Measurements from ENCODE around the gene TRAF5.
"Not testable (repeated sequence)": the region's sequence is repeated elsewhere in the genome, so short reads cannot be mapped to it uniquely, and the experiment has no call there.

Gene TRAF5

DNA sequence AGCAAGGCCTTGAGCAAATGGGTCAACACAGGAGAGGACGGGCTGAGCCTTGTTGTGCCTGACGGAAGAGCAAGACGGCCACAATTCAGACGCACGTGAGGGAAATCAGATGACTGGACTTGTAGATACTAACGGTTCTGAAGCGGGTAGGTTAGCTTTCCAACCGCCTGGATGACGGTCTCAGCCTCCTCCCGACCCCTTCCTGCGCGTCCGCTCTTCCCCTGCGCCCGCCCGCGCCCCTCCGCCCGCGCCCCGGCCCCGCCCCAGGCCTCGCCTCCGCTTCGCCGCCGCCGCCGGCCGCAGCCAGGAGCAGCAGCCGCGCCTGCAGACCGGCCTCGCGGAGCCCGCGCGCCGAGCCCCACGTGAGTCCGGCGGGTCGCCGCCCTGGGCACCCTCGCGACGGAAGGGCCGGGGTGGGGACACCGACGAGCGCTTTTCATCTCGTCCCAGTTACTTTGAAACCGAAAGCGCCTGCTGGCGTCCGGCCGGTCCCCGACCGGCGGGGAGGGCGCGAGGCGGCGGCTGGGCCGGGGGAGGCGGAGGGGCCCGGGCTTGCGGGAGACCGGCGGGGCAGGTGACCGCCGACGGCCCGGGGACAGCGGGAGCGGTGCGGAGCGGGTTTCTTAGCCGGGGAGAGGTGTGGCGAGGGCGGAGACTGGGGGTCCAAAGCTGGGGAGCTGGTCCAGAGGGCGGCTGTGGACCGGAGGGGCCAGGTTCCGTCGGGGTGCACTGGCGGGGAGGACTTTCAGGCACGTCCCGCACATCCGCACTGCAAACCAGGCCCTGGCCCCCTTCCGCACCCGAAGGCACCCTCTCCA is at the start of gene TRAF5:
Gene TRAF5, plus strand, starts transcription at position 306 of the 818 bp plus-strand sequence. CDS start 26,407 bp downstream, outside the sequence.
- H3K27ac ChIP-seq = peak within 1 kb of the TSS; percentile 69 to 95 (median 86)
- H3K4me3 ChIP-seq = peak within 1 kb of the TSS; percentile 65 to 94 (median 77)

GRCh38 chr1:211279340-211279739 is 47.3 kb upstream of the TRAF5 start:
- H3K4me3 ChIP-seq = no peak overlapping the region
- H3K27ac ChIP-seq = no peak overlapping the region

DNA sequence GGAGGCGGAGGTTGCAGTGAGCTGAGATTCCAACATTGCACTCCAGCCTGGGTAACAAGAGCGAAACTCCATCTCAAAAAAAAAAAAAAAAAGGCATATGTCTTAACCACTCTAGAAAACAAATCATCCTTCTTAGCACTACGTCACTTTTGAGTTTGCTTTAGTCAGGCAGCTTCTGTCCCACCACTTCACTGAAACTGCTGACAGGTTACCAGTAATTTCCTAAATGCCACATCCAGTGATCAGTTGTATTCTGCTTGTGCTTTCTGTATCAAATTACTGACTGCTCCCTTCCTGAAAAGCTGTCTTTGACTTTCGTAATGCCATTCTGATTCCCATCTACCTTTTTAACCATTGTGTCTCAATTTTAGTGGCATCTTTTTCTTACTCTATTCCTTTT is 45.7 kb upstream of the TRAF5 start:
- H3K27ac ChIP-seq = no peak overlapping the region
- H3K4me3 ChIP-seq = no peak overlapping the region

DNA sequence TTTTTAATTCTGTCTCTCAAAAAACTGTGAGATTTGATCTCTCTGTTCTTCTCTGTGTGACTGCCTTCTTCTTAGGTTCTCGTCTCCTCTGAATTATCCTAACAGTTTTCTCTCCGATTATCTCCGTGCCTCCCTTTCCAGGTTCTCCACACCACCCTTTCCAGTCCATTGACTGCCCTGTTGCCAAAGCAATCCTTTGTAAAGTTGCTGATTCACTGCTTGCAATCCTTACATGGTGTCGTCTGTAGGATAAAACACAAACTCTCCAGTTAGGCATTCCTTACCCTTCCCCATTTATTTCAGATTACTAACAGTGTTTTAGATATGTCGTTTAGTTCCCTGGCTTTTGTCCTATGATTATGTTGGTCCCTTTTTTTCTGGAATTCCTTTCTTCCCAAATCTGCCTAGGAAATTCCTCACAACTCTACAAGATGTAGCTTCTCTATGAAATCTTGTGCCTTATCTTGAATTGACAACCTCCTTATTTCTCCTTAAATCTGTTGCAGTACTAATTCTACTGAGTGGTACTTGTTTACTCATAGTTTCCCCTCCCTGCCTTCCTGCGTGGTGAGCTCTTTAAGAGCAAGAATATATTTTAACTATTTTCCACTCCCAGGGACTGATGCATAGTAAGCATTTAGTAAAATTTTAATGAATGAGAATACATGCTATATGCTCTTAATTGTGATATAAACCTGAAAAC is 45.2 kb upstream of the TRAF5 start:
- H3K4me3 ChIP-seq = no peak overlapping the region
- no peak overlapping the region for H3K27ac ChIP-seq

GRCh38 chr1:211282023-211282373 is 44.6 kb upstream of the TRAF5 start:
- H3K4me3 ChIP-seq = no peak overlapping the region
- no peak overlapping the region for H3K27ac ChIP-seq

DNA sequence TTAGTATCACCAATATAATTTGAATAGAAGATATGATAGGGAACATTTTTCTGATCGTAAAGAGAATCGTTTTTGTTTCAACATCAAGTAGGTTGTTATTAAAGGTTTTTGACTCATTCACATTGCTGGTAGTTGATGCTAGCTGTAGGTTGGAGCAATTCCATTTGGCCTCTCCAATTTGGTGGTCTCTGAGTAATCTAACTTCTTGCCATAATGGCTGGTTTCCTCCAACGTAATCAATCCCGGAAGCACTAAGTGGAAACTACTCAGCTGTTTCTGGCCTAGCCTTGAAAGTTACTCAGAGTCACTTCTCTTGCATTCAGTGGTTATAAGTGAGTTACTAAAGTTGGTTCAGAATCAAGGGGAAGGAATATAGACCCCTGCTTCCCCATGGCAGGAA is 41.4 kb upstream of the TRAF5 start:
- no peak overlapping the region for H3K27ac ChIP-seq

GRCh38 chr1:211287218-211287617 is 39.4 kb upstream of the TRAF5 start:
- H3K4me3 ChIP-seq = no peak overlapping the region
- H3K27ac ChIP-seq = no peak overlapping the region

More for the DNA sequence above, 41.4 kb upstream of the TRAF5 start:
- H3K4me3 ChIP-seq = no peak overlapping the region

GRCh38 chr1:211292411-211292810 is 34.2 kb upstream of the TRAF5 start:
- Histone ChIP-seq H3K27ac (no peak overlapping the region), H3K4me3 (no peak overlapping the region)

GRCh38 chr1:211296396-211296795 is 30.2 kb upstream of the TRAF5 start:
- no peak overlapping the region for H3K4me3 ChIP-seq
- H3K27ac ChIP-seq = no peak overlapping the region

DNA sequence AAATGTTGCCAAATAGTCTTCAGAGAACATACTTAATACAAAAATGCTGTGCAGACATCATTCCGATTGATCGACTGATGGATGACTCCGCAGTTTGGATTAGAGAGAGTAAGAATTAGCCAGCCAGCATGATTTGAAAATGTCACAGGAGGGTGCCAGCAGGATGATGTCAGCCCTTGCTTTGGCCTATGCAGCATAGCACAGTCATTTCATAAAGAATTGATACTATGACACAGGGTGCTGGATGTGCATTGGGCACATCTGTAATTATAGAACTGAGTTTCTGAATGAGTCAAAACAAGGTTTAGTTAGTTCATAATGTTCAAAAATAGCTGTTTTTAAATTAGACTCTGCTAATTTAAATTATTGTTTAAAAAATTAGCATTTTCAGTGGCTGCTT is 21.6 kb upstream of the TRAF5 start:
- H3K27ac ChIP-seq = no peak overlapping the region
- H3K4me3 ChIP-seq = no peak overlapping the region

DNA sequence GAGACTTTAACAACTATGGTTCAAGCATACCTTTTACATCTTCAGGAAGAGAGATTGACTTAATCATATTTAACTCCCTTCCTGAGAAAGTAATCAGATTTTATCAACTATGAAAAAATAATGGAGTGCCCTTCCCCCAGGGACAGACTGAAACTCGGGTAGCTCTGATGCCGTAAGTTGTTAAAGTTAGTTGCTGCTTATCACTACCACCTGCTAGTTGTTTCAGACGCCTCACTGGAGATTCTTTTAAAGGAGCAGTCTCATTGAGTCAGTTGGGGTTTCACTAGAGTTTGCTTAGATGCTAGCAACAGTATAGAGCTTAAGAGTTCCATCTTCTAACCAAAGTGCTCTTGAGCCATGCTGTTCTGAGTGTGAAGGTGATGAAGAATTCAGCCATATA is 17.0 kb upstream of the TRAF5 start:
- H3K4me3 ChIP-seq = no peak overlapping the region
- no peak overlapping the region for H3K27ac ChIP-seq

DNA sequence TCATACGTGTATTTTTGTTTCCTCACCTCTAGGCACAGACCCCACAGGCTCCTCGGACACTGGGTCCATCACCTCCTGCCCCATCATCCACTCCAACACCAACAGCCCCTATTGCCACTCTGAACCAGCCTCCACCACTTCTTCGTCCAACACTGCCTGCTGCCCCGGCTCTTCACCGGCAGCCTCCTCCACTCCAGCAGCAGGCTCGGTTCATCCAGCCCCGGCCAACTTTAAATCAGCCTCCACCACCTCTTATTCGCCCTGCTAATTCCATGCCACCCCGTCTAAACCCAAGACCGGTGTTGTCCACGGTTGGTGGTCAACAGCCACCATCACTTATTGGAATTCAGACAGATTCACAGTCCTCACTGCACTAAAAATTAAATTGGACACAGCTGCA is 13.2 kb upstream of the TRAF5 start:
- no peak overlapping the region for H3K4me3 ChIP-seq
- H3K27ac ChIP-seq = no peak overlapping the region

- Histone ChIP-seq H3K27ac (no peak overlapping the region), H3K4me3 (no peak overlapping the region)
Measured at GRCh38 chr1:211318576-211319280, 7.9 kb upstream of the TRAF5 start.

GRCh38 chr1:211319892-211320291 is 6.7 kb upstream of the TRAF5 start:
- H3K4me3 ChIP-seq = no peak overlapping the region
- no peak overlapping the region for H3K27ac ChIP-seq

GRCh38 chr1:211320980-211321379 is 5.7 kb upstream of the TRAF5 start:
- H3K27ac ChIP-seq = no peak overlapping the region
- H3K4me3 ChIP-seq = no peak overlapping the region

GRCh38 chr1:211321646-211322045 is 5.0 kb upstream of the TRAF5 start:
- not testable (repeated sequence) for H3K27ac ChIP-seq, H3K4me3 ChIP-seq

DNA sequence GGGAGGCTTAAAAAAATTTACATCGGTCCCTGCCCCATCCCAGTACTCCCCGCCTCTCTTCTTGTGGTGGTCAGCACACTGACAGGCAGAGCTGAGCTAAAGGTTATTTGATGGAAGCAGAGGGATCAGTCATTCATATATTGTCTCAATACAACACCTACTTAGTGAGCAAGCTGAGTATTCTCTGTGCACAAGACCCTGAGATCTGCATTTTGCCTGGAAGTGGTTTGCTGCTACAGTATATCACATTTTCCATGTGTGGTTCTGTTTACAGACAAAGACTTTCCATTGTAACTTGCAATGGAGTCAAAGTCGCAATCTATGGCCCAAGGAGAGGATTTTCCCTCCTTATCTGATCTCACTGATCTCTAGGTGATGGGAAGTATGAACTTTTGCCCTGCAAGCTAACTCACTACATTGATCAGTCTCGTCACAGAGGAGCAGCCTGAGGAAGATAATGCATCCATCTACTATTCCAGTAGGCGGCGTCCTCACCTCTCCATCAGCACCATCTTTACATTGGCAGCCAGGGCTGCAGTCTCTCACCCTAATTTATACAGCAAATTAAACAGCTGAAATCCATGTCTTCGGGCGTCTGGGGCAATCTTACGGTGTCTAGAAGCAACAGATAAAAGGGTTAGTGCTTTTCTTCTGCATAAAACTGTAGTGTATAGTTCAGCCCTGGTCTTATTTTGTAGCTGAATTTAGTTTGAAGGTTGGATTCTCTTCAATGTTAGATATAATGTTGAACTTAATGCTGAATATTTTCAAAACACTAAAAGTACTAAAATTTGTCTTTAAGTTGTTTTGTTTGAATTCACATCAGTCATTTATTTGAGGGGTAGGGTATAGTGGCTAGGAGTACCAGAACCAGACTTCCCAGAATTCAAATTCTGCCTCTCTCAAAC is 3.2 kb upstream of the TRAF5 start:
- Histone ChIP-seq H3K4me3 (no peak overlapping the region), H3K27ac (no peak overlapping the region)

DNA sequence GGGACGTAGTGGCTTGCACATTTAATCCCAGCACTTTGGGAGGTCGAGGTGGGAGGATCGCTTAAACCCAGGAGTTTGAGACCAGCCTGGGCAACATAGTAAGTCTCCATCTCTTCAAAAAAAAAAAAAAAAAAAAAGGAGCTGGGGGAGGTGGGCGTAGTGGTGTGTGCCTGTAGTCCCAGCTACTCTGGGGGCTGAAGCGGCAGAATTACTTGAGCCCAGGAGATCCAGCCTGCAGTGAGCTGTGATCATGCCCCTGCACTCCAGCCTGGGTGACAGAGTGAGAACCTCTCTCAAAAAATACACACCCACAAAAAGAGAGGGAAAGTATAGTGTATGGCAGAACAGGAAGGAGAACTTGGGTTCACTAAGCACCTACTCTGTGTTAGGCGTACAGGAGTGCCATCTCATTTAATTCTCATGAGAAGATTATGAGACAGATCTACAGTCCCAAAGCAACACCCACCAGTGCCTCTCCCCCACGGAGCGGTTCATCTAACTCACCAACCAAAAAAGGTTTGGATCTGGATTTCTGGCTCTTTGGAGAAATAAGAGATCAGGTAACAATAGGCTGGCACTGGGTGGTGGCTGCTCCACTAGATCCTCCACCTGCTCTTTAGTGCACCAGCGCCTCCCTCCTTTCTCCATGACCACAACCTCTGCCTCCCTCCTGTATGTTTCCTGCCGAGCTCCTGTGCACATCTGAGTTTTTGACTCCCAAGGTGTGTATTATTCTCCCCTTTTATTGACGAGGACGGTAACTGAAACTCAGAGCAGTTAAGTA is 1.4 kb upstream of the TRAF5 start:
- no peak overlapping the region for H3K27ac ChIP-seq

GRCh38 chr1:211326140-211326527 is 499 bp upstream of the TRAF5 start:
- H3K27ac ChIP-seq = peak overlapping the region in 19 of 21 experiments; percentile 21 to 95 (median 86)
- peak overlapping the region; percentile 65 to 94 (median 77) for H3K4me3 ChIP-seq

More for the DNA sequence above, 1.4 kb upstream of the TRAF5 start:
- H3K4me3 ChIP-seq = no peak overlapping the region
